Measurements from ENCODE around the gene DIP2A. TPM values are rescaled to one million over a fixed set of nuclear protein-coding genes. Genes with fewer than 3 reads are reported as not detected.

The DIP2A gene
- total and polyA plus RNA-seq, 2 of the 13 experiments (the other 11 are each of a cell fraction or from before 2014, with no cell fraction given) = 18.5 to 37.6 TPM

GRCh38 chr21:46544824-46545223 is 86.1 kb downstream of the DIP2A start:
- H3K9ac ChIP-seq (ENCODE audit: insufficient read depth, low read depth, low read length) = no peak overlapping the region
- in situ Hi-C loops (cut with HindIII; ENCODE audit: extremely low pct_ligation_motif_present, low pct_unique_long_range_greater_than_20kb) = no loop called here
- intact Hi-C loops (cut with micrococcal nuclease; ENCODE audit: unreplicated experiment) = no loop called here

More at GRCh38 chr21:46544824-46545223, 86.1 kb downstream of the DIP2A start:
- FAIRE-seq = no peak
- POLR2A ChIA-PET = no interaction called here
- H3K4me3 ChIP-seq (replicated peaks in 1 of 3; ENCODE audit: insufficient read depth in 1 of 3, low read depth in 2 of 3, low read length in 3 of 3) = no peak overlapping the region
- H3K36me3 ChIP-seq (replicated peaks in 1 of 2; ENCODE audit: control insufficient read depth in 1 of 2, insufficient read depth in 2 of 2, low read length in 2 of 2) = peaks cover 17 to 63% of the 10 kb centered on the region in 2 experiments
- no peak overlapping the region for H3K4me2 ChIP-seq (ENCODE audit: low read depth, low read length)
- H3K4me1 ChIP-seq (ENCODE audit: insufficient read depth, low read length) = no peaks in the 10 kb centered on the region
- ATAC-seq = no peak
- CTCF ChIA-PET (ENCODE audit: low intra/inter-chr PET ratio, low total read pairs) = no interaction called here
- H3K79me2 ChIP-seq (ENCODE audit: insufficient read depth, low read length) = no peaks in the 10 kb centered on the region
- DNase-seq (ENCODE audit: low spot score) = no peak
- H3K27me3 ChIP-seq (ENCODE audit: control insufficient read depth in 1 of 2, insufficient read depth in 2 of 2, low read length in 2 of 2) = no peaks in the 10 kb centered on the region
- BruUV-seq (replicated peaks) = no TSS peak
- H3K27ac ChIP-seq (ENCODE audit: extremely low read length, insufficient read depth, low read length) = no peak overlapping the region
- no peaks in the 10 kb centered on the region for H3K9me3 ChIP-seq (ENCODE audit: low read length)
- no peaks in the 10 kb centered on the region for H4K20me1 ChIP-seq (ENCODE audit: insufficient read depth, low read length)
- no peak for TF ChIP-seq TBL1XR1 (IDR thresholded peaks at IDR 0.05; ENCODE audit: borderline replicate concordance, low read length, partially characterized antibody)
- no peak for TF ChIP-seq PAXIP1 (CRISPR knock-in tag; conservative IDR thresholded peaks at IDR 0.05)
- H2AFZ ChIP-seq (ENCODE audit: low read length) = no peak overlapping the region
- 96% methylated on average over 5 of the region's 5 CpGs for WGBS (ENCODE audit: low lambda C conversion rate)

Data from HepG2 (cell line).